Neural cell (in vitro differentiated cells): ENCODE data around the gene CCKAR. TPM values are rescaled to one million over a fixed set of nuclear protein-coding genes. Genes with fewer than 3 reads are reported as not detected.

Experiments used
- H2AFZ ChIP-seq: fragments of 200-600, 300-800 bp; sonication (generic), shearing (Covaris generic); 2 replicates; pipeline ENCODE4 v1.6.0; 2014; ENCODE audit warnings: low read depth, mild to moderate bottlenecking, antibody characterized with exemption, low read length, moderate library complexity
- H3F3A ChIP-seq: fragments of 200-600 bp; shearing (Covaris generic); 2 replicates; pipeline ENCODE4 v1.6.1; 2016; ENCODE audit warnings: mild to moderate bottlenecking, moderate library complexity, mixed read lengths, antibody characterized with exemption, low read length; ENCODE audit not compliant: insufficient read depth, poor library complexity, severe bottlenecking
- H3K27ac ChIP-seq: fragments of 200-600, 300-800 bp; sonication (generic), shearing (Covaris generic); 2 replicates; pipeline ENCODE4 v1.5.1; 2014; ENCODE audit warnings: mild to moderate bottlenecking, low read length, moderate library complexity
- H3K27me3 ChIP-seq: fragments of 300-800, 200-600 bp; sonication (generic), shearing (Covaris generic); 2 replicates; pipeline ENCODE4 v1.6.0; 2014; ENCODE audit warnings: mild to moderate bottlenecking, low read depth, low read length, moderate library complexity; ENCODE audit not compliant: insufficient read depth
- H3K36me3 ChIP-seq: fragments of 300-800, 200-600 bp; sonication (generic), shearing (Covaris generic); 2 replicates; pipeline ENCODE4 v1.5.1; 2014; ENCODE audit warnings: mild to moderate bottlenecking, antibody characterized with exemption, low read length, moderate library complexity; ENCODE audit not compliant: insufficient read depth
- H3K4me2 ChIP-seq: fragments of 300-800, 200-600 bp; sonication (generic), shearing (Covaris generic); 2 replicates; pipeline ENCODE4 v1.6.0; 2014; ENCODE audit warnings: mild to moderate bottlenecking, low read length
- H3K4me3 ChIP-seq: fragments of 300-800, 200-600 bp; sonication (generic), shearing (Covaris generic); 2 replicates; pipeline ENCODE4 v1.5.1; 2014; ENCODE audit warnings: mild to moderate bottlenecking, low read length, moderate library complexity
- H3K79me2 ChIP-seq: fragments of 200-600 bp; shearing (Covaris generic); replicated peaks from 2 replicates; pipeline ENCODE4 v1.6.0; 2014; ENCODE audit warnings: mild to moderate bottlenecking, low read length, moderate library complexity; ENCODE audit not compliant: insufficient read depth
- H3K9ac ChIP-seq: fragments of 300-800, 200-600 bp; sonication (generic), shearing (Covaris generic); 2 replicates; pipeline ENCODE4 v1.6.1; 2016; ENCODE audit warnings: mild to moderate bottlenecking, low read length, mixed read lengths
- H3K9me2 ChIP-seq: fragments of 200-600 bp; shearing (Covaris generic); 2 replicates; pipeline ENCODE4 v1.6.1; 2016; ENCODE audit warnings: mild to moderate bottlenecking, low read length, mixed read lengths; ENCODE audit not compliant: insufficient read depth
- H3K9me3 ChIP-seq: fragments of 200-600, 300-800 bp; sonication (generic), shearing (Covaris generic); 2 replicates; pipeline ENCODE4 v1.6.1; 2016; ENCODE audit warnings: mild to moderate bottlenecking, mixed run types, low read length, moderate library complexity, mixed read lengths
- H4K20me1 ChIP-seq: fragments of 200-600 bp; shearing (Covaris generic); 2 replicates; pipeline ENCODE4 v1.6.1; 2016; ENCODE audit warnings: mild to moderate bottlenecking, mixed run types; ENCODE audit not compliant: insufficient read depth
- CTCF ChIP-seq: fragments of 450-650 bp; IDR thresholded peaks from 2 replicates; pipeline ENCODE4 v1.5.1; 2014; ENCODE audit warnings: antibody characterized with exemption, mild to moderate bottlenecking, moderate library complexity; ENCODE audit not compliant: poor library complexity, severe bottlenecking
- EP300 ChIP-seq: fragments of 450-650 bp; conservative IDR thresholded peaks from 2 replicates; pipeline ENCODE4 v1.6.1; 2014; ENCODE audit warnings: antibody characterized with exemption, mild to moderate bottlenecking, moderate library complexity; ENCODE audit not compliant: poor library complexity, severe bottlenecking
- EZH2 ChIP-seq: fragments of 200-600, 300-800 bp; shearing (Covaris generic), sonication (generic); IDR thresholded peaks from 2 replicates; pipeline ENCODE4 v1.6.1; 2014; ENCODE audit warnings: antibody characterized with exemption, low read length, borderline replicate concordance, mild to moderate bottlenecking; ENCODE audit not compliant: insufficient read depth, poor library complexity, severe bottlenecking
- MXI1 ChIP-seq: fragments of 450-650 bp; conservative IDR thresholded peaks from 2 replicates; pipeline ENCODE4 v1.6.1; 2014; ENCODE audit warnings: antibody characterized with exemption, mild to moderate bottlenecking; ENCODE audit not compliant: poor library complexity, severe bottlenecking
- POLR2AphosphoS5 ChIP-seq: IDR thresholded peaks from 2 replicates; pipeline ENCODE4 v1.6.1; 2012
- RAD21 ChIP-seq: fragments of 450-650 bp; conservative IDR thresholded peaks from 2 replicates; pipeline ENCODE4 v1.6.1; 2014; ENCODE audit warnings: antibody characterized with exemption, mild to moderate bottlenecking, moderate library complexity
- SMC3 ChIP-seq: fragments of 450-650 bp; conservative IDR thresholded peaks from 2 replicates; pipeline ENCODE4 v1.6.1; 2014; ENCODE audit warnings: antibody characterized with exemption, mild to moderate bottlenecking, moderate library complexity; ENCODE audit not compliant: poor library complexity
- TAF1 ChIP-seq: IDR thresholded peaks from 2 replicates; pipeline ENCODE4 v1.6.1; 2012; ENCODE audit warnings: low read depth
- polyA plus RNA-seq: library from polyadenylated mRNA; depleted of rRNA; stranded (reverse); fragments of >200 nt; gene quantifications from 2 replicates; pipeline ENCODE4 v1.2.3, GENCODE V29; 2014
- TF ChIP-seq, protein P1 (sequence below): IDR thresholded peaks from 2 replicates; pipeline ENCODE4 v1.6.1; 2012; ENCODE audit warnings: borderline replicate concordance

CCKAR gene
- polyA plus RNA-seq, 1 donor from 2014 or later, result not detected

DNA sequence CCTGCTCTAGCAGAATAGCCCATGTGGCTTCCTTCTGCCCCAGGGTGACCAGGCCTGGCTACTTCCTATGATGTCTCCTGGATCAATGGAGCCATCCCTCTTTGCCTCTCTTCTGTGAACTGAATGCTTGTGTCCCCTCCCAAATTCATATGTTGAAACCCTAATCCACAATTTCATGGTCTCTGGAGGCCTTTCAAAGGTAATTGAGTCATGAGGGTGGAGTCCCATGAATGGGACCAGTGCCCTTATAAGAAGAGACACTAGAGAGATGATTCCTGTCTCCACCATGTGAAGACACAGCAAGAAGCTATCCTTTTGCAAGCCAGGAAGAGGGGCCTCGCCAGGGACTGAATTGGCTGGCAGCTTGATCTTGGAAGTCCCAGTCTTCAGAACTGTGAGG lies 18.4 kb downstream of the CCKAR start:
- Histone ChIP-seq H3K9me2 (no peaks in the 10 kb centered on the region), H3F3A (no peaks in the 10 kb centered on the region), H3K27ac (no peak overlapping the region), H3K4me3 (no peak overlapping the region), H3K79me2 (no peaks in the 10 kb centered on the region), H2AFZ (no peak overlapping the region), H3K36me3 (no peaks in the 10 kb centered on the region), H3K9me3 (no peaks in the 10 kb centered on the region), H4K20me1 (no peaks in the 10 kb centered on the region), H3K27me3 (no peaks in the 10 kb centered on the region), H3K4me2 (no peak overlapping the region), H3K9ac (no peak overlapping the region)
- TF ChIP-seq EP300, result no peak
- TF ChIP-seq, protein P1, sequence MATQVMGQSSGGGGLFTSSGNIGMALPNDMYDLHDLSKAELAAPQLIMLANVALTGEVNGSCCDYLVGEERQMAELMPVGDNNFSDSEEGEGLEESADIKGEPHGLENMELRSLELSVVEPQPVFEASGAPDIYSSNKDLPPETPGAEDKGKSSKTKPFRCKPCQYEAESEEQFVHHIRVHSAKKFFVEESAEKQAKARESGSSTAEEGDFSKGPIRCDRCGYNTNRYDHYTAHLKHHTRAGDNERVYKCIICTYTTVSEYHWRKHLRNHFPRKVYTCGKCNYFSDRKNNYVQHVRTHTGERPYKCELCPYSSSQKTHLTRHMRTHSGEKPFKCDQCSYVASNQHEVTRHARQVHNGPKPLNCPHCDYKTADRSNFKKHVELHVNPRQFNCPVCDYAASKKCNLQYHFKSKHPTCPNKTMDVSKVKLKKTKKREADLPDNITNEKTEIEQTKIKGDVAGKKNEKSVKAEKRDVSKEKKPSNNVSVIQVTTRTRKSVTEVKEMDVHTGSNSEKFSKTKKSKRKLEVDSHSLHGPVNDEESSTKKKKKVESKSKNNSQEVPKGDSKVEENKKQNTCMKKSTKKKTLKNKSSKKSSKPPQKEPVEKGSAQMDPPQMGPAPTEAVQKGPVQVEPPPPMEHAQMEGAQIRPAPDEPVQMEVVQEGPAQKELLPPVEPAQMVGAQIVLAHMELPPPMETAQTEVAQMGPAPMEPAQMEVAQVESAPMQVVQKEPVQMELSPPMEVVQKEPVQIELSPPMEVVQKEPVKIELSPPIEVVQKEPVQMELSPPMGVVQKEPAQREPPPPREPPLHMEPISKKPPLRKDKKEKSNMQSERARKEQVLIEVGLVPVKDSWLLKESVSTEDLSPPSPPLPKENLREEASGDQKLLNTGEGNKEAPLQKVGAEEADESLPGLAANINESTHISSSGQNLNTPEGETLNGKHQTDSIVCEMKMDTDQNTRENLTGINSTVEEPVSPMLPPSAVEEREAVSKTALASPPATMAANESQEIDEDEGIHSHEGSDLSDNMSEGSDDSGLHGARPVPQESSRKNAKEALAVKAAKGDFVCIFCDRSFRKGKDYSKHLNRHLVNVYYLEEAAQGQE, result no peak
- TF ChIP-seq EZH2, result no peak
- no peak for TF ChIP-seq TAF1
- TF ChIP-seq CTCF, result no peak
- TF ChIP-seq SMC3, result no peak
- TF ChIP-seq RAD21, result no peak
- TF ChIP-seq POLR2AphosphoS5, result no peak
- TF ChIP-seq MXI1, result no peak

- Histone ChIP-seq H3K79me2 (no peaks in the 10 kb centered on the region), H3K9me2 (no peaks in the 10 kb centered on the region), H3K4me2 (no peak overlapping the region), H2AFZ (no peak overlapping the region), H3K4me3 (no peak overlapping the region), H3K27me3 (no peaks in the 10 kb centered on the region), H3K9ac (no peak overlapping the region), H3K27ac (no peak overlapping the region), H3K36me3 (no peaks in the 10 kb centered on the region), H3K9me3 (no peaks in the 10 kb centered on the region), H3F3A (no peaks in the 10 kb centered on the region), H4K20me1 (no peaks in the 10 kb centered on the region)
- TF ChIP-seq POLR2AphosphoS5, result no peak
- no peak for TF ChIP-seq RAD21
- TF ChIP-seq MXI1, result no peak
- no peak for TF ChIP-seq CTCF
- TF ChIP-seq, protein P1, result no peak
- no peak for TF ChIP-seq EP300
- TF ChIP-seq SMC3, result no peak
- TF ChIP-seq EZH2, result no peak
- no peak for TF ChIP-seq TAF1
Observed at GRCh38 chr4:26468977-26469376, 21.3 kb downstream of the CCKAR start.
